ENCODE measurements around the gene CD93.

CD93 gene

DNA sequence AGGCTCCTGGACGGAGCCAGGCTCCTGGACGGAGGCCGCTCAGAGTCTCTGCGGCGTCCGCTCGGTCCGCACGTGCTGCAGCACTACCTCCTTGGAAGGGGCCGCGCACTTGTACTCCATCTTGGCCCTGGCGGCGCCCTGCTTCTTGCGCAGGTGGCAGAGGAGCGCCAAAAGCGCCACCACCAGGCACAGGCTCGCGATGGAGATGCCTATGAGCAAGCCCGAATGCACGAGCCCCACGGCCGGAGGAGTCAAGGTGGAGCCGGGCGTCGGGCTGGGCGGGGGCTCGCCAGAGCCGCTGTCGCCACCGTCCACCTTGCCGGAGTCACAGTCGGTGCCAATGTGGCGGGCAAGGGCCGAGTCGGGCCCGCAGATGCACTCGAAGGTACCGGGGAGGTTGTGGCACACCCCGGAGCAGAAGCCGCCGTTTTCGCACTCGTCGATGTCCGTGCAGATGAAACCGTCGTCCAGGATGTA, 38.3 kb downstream of the CD93 start:
- no peak for DNase-seq (ENCODE audit: low spot score)

GRCh38 chr20:23047001-23047737, 39.0 kb downstream of the CD93 start:
- DNase-seq (ENCODE audit: low spot score): no peak
- no peak for TF ChIP-seq CTCF (IDR thresholded peaks at IDR 0.05; ENCODE audit: extremely low read depth, missing control alignments)

More for the DNA sequence above, 38.3 kb downstream of the CD93 start:
- no peak for TF ChIP-seq CTCF (IDR thresholded peaks at IDR 0.05; ENCODE audit: extremely low read depth, missing control alignments)

GRCh38 chr20:23046431-23046830, 39.7 kb downstream of the CD93 start:
- no peak for DNase-seq (ENCODE audit: low spot score)
- no peak for TF ChIP-seq CTCF (IDR thresholded peaks at IDR 0.05; ENCODE audit: extremely low read depth, missing control alignments)

- no peak for TF ChIP-seq CTCF (IDR thresholded peaks at IDR 0.05; ENCODE audit: extremely low read depth, missing control alignments)
- DNase-seq (ENCODE audit: low spot score): no peak
These were observed 42.7 kb downstream of the CD93 start for GRCh38 chr20:23043376-23043775.

- no peak for DNase-seq (ENCODE audit: low spot score)
- TF ChIP-seq CTCF (IDR thresholded peaks at IDR 0.05; ENCODE audit: extremely low read depth, missing control alignments): no peak
These were observed 43.9 kb downstream of the CD93 start for GRCh38 chr20:23042270-23042669.

DNA sequence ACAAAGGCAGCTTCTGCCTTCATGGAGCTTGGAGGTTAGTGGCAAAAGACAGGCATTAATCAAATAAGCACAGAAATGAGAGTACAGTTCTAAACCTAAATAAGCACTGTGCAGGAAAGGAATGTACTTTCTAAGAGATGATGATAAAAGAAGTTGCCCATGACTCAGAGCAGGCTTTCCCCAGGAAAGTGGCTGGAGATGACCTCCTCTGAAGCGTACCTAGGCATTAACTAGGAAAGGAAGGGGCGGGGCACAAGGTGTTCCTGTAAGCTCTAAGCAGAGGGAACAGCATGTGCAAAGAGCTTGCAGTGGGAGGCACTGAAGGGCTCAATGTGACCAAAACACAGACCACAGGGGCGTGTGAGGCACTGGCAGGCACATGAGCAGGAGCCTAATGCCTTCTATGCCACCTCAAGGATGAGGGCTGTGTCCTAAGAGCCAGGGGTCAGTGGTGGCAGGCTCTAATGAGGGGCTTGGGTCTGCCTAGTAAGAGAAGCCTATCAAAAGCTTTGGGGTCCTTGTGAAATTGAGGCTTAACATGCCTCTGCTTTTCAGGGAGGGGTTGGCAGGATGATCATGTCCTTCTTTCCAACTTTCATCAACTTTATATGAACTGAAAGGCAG, 46.1 kb downstream of the CD93 start:
- no peak for TF ChIP-seq CTCF (IDR thresholded peaks at IDR 0.05; ENCODE audit: extremely low read depth, missing control alignments)
- DNase-seq (ENCODE audit: low spot score): no peak

DNA sequence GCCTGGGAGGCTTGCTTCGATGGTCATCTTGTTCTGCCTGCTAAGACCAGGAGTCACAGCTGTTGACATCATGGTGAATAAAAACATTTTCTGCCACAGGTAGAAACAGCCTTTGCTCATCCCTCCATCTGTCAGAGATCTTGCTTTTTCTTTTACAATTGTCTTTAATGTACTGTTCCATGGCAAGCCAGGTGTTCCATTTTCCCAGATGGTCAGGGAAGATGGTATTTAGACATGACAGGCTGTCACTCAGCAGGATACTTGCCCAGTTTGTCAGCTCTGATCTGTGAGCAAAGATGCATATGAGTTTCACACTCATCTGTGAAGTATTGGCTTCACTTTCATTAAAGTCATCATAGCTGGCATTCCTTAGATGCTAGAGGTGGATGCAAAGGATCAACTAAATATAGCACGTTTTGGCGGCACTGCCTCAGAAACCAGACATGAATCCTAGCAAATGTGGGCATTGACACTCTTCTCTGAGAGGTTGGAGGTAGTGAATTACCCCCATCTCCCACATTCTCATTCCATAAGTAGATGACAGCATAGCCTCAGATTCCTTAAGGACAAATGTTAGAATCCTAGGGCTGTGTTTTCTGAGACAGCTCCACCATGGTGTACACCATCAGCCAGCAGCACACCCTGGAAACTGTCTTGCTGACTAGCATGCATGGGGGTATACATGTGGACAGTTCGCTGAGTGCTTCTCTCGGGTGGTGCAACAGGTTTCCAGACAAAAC, 46.8 kb downstream of the CD93 start:
- no peak for DNase-seq (ENCODE audit: low spot score)
- no peak for TF ChIP-seq CTCF (IDR thresholded peaks at IDR 0.05; ENCODE audit: extremely low read depth, missing control alignments)

Measured in GM20000 (cell line).